HL-60/S4 treated with retinoic acid at 250 ng/mL for 4 days and 3 days (cell line): ENCODE results near the gene CCDC80.
"Not testable (repeated sequence)": the region's sequence is repeated elsewhere in the genome, so short reads cannot be mapped to it uniquely, and the experiment has no call there.

Source experiments
- in situ Hi-C: fragments of 300-500 bp; cut with MboI; formaldehyde crosslinking; loops from 2 replicates; pipeline ENCODE4 v1.7.0; 2022; ENCODE audit warnings: low sequenced_read_pairs

The CCDC80 gene

DNA sequence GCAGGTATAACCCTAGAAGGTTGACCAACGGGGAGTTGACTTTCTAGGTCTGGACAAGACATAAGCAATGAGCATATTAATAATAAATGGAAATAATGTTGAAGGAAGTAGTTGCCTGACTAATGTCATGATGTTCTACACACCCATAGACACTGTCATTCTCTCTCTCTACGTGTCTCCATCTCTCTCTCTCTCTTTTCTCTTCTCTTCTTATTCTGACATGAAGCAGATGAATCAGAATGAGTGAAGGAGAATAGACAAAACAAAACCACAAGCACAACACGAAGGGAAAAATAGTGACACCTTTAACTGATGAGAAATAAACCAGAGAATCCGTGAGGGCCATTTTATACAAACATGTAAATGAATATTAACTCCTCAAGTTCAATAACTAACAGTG is 26.7 kb upstream of the CCDC80 start:
- in situ Hi-C loops, result no loop called here

DNA sequence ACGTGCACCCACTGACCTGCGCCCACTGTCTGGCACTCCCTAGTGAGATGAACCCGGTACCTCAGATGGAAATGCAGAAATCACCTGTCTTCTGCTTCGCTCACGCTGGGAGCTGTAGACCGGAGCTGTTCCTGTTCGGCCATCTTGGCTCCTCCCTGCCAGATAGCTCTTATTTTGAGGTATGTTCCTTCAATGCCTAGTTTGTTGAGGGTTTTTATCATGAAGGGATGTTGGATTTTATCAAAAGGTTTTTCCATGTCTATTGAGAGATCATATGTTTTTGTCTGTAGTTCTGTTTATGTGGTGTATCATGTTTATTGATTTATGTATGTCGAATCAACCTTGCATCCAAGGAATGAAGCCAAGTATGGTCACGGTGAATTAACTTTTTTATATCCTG is 24.1 kb upstream of the CCDC80 start:
- in situ Hi-C loops, result not testable (repeated sequence)

DNA sequence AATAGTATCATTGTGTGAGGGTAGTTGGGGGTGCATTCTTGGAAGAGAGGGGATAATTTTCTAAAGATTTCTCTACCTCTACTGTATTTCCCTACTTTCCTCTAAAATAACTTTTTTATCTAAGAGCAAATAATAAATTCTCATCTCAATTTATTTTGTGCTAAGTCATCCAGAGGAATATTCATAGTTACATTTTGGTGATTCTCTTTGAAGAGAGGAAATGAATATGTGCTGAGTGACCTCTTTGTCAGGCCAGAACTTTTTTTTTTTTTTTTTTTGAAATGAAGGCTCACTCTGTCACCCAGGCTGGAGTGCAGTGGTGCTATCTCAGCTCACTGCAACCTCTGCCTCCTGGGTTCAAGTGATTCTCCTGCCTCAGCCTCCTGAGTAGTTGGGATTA is 15.1 kb upstream of the CCDC80 start:
- in situ Hi-C loops, result no loop called here

DNA sequence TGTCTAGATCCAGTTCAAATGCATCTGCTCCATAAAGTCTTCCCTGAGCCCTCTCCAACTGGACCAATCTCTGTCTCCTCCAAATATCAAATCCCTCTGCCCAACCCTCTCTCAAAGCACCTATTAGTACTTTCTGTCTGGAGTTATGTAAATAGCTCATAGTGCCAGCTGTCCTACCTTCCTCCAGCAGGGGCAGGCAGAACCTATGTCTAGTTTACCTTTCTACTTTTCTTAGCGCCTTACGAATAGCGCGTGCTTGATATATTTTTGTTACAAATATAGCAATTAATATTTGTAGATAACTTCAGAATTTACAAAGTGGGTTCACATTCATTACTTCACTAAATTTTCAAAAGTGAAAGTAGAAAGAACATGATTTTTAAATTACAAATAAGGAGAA is 14.0 kb upstream of the CCDC80 start:
- in situ Hi-C loops, result no loop called here

DNA sequence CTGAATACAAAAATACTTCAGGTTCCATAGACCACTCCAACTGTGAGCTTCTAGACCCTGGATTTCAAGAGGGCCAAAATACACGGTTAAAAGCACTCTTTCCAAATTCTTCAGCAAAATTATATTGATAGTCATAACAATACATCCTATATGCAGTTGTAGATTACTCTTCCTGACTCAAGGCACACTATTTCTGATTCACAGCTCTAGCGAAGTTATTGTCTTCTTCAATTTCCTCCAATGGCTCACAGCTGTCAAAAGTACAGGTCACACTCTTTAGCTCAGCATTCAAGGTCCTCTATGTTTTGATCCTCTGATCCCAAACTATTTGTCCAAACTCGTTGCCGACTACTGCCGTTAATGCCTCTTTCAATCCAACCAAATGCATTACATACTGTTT is 13.5 kb upstream of the CCDC80 start:
- in situ Hi-C loops, result no loop called here

DNA sequence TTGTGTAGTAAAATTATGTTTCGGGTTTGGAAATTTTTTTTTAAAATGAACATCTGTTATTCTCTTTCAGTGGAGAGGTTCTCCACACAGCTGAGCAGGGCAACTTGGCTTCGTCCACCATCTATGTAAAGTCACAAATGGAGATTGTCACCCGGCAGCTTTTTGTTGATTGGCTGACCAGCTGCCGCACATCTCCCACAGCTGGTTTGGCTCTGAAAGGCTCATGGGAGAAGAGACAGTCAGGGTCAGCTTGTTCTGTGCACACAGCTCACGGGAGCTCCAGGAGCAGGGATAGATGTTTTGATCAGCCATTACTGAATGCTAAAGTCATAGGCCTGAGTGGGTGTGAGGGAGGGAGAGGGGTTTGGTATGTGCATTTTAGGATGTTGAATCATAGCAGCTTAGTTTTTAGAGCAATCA is 12.9 kb upstream of the CCDC80 start:
- in situ Hi-C loops, result no loop called here

DNA sequence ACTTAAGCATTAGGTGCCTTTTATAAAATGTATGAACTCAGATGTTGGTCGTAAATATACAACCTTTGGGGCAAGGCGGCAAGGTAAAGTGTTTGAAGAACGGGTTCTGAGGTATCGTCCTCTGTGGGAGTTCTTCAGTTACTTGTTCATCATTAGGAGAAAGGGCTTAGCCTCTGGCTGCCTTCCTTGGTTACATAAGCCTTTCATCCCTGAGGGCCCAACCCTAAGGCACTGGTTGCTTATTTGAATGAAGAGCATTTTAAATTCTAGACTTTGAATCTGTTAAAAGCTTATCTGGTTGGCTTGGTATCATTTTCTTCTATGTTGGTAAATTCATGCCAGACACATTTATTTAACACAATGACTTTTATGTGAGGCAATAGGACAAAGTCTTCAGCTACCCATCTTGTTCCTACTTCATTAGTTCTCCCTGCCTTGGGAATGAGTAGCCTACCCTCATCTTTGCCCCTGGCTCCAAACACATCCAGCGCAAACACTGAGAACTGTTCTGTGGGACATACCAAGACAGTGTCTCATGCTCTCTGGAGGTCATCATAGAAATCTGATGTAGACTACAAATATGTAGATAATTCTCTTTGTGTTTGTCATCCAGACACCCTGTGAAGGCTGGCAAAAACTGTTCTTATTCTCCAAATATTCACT is 12.4 kb upstream of the CCDC80 start:
- in situ Hi-C loops, result no loop called here

DNA sequence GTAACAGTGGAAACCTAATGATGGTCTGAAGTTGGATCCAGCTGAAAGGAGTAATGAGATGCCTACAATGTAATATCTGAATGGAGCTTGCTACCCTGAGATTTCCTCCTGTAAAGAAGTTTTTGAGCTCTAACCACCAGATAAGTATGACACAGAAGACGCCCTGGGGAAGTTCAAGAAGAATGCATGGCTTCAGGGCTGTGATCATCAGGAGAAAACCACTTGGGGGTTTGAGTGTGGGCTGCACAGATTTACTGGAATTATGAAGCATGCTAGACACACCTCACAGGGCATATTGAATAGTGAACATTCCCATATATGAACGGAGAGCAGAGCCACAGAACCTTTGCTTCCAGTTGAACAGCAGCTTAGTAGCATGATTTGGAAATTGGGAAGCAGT is 10.6 kb upstream of the CCDC80 start:
- in situ Hi-C loops, result no loop called here

DNA sequence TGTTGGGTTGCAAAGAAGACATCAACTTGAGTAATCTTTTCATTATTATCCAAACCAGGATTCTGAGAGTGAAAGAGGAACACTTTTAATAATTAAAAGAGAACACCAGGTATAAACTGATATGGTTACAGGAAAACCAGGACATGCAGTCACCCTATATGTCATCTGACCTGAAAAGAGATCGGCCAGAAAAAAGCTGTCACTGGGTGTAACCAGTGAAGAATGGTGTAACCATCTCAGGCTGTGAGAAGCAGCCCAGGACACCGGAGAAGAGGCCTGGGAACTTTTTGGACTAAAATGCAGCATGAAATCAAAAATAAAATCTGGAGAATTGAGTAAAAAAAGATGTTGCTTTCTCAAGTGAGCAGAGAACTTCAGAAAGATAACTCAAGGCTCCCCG is 10.1 kb upstream of the CCDC80 start:
- in situ Hi-C loops, result no loop called here

DNA sequence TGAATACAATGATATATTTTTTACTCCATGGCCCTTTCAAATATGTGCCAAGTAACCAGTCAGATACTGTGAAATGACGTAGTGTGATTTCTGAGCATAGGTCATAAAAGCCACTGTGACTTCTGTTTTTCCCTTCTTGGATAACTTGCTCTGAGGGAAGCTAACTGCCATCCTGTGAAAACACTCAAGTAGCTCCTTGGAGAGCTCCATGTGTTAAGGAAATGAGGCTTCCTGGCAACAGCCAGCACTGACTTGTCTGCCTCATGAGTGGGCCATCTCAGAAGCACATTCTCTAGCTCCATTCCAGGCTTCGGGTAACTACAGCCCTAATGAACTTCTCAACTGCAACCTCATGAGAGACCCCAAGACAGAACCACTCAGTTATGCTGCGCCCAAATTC is 9.5 kb upstream of the CCDC80 start:
- in situ Hi-C loops, result no loop called here

DNA sequence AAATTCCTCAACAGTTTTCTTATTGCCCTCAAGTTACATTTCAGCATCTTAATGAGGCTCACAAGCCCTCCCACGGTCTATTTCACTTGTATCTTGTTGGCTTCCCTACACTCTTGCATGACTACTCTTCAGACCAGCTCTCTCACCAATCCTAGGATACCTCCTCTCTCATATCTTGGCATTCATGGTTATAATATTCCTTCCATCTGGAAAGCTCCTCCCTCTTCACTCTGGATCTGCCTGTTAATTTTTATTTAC is 8.5 kb upstream of the CCDC80 start:
- in situ Hi-C loops, result loop anchor here (25.0 kb wide), 2 partner anchors 338 to 638 kb away; partner anchors contain the start of genes CD200R1 and GTPBP8

DNA sequence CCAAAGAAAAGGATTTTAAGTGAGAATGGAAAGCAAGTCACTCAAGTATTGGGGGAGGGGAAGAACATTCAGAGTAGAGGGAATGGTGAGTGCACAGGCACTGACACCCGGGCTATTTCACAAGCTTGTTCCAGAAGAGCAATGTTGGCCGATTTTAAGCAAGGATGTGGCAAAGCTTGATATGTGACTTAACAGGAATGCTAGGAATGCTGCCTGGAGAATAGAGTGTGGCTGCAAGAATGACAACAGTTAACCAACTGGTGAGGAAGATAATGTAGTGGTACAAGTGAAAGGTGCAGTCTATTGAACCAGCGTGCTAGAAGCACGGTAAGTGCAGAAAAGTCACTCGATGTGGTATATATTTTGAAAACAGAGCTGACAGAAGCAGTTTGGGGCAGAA is 6.2 kb upstream of the CCDC80 start:
- in situ Hi-C loops, result loop anchor here (25.0 kb wide), 2 partner anchors 340 to 640 kb away; partner anchors contain the start of genes CD200R1 and GTPBP8

DNA sequence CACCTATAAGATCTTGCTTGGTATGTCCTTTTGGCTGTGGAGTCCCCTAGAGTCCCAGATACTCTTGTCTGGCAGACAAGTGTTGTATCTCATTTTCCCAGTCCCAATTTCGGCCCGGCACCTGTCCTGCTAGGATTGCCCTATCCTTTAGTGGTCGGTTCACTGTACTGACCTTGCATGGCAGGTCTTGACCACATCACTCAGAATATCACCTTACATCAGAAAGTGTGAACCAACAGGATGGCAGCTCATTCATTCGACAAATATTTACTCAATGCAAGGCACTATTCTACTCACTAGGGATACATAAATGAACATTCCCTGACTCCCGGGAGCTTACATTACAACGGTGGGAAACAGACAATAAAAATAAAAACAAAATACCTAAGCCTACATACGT is 5.7 kb upstream of the CCDC80 start:
- in situ Hi-C loops, result loop anchor here (25.0 kb wide), 2 partner anchors 341 to 641 kb away; partner anchors contain the start of genes CD200R1 and GTPBP8

DNA sequence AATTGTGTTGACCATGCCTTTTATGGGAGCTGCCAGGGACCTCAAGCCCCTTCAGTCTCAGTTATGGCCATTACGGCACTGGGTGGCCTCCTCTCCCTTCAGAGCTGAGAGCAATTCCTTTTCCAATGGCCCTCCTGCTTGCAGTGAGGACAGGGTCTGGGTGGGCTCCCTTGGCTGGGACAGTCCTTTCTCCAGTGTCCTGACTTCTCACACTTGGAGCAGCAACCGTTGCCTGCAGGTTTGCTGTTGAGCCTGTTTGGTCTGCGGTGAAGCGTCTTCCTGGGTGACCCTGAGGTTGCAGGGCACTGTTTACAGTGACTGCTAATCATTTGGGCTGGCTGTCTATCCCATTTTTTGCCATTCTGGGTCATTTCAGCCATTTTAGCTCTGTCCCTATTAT is 3.5 kb upstream of the CCDC80 start:
- in situ Hi-C loops, result loop anchor here (25.0 kb wide), 2 partner anchors 343 to 643 kb away; partner anchors contain the start of genes CD200R1 and GTPBP8

DNA sequence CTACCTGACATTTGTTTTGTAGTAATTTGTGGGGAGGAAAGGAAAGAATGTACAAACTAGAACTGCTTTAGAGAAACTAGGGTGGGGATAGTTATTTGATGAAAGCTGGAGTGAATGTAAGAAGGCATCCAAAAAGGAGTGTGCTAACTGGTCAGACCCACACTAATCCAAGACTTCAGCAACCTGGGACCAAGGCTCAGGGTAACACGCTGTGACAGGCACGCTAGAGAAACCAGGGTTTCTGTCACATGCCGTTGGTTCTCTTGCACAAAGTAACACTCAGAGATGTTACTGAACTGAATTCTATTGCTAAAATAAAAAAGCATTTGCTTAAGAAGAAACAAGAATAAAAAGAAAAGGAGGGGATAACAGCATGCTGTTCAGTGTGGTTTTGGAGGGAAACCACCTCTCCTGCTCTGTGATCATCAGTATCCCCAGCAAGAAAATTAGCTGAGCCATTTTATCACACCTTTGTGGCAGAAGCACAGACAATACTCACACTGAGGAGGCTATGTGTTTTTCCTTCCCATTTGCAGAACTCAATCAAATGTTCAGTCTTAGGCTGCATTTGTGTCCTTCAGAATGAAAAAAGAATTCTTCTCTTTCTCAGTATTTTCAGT is 2.8 kb upstream of the CCDC80 start:
- in situ Hi-C loops, result loop anchor here (25.0 kb wide), 2 partner anchors 344 to 644 kb away; partner anchors contain the start of genes CD200R1 and GTPBP8

DNA sequence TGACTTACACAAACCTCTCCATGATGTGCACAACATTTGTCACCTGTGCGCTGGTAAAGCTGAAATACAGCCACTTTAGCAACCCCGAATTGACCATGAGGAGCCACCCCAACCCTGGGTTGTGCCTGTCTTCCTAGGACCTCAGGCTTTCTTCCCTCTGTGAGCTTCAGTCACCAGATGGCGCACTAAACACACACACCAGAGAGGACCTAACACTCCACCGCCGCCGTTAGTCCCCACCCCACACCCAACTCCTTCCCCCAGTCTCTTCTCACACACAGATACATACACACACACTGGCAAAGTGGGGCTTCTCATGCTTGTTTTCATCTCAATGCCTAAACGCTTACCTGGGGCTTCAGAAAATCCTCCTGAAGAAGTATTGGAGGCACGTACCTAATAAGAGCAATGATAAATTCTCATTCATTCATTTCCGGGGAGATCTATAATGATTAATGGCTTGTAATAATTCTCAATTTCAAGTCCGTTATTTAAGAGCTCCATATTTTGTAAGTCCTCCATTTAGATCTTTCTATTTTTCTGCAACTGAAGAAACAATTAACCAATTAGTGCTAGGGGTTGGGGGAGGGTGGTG is 2.1 kb upstream of the CCDC80 start:
- in situ Hi-C loops, result loop anchor here (25.0 kb wide), 2 partner anchors 344 to 644 kb away; partner anchors contain the start of genes CD200R1 and GTPBP8

DNA sequence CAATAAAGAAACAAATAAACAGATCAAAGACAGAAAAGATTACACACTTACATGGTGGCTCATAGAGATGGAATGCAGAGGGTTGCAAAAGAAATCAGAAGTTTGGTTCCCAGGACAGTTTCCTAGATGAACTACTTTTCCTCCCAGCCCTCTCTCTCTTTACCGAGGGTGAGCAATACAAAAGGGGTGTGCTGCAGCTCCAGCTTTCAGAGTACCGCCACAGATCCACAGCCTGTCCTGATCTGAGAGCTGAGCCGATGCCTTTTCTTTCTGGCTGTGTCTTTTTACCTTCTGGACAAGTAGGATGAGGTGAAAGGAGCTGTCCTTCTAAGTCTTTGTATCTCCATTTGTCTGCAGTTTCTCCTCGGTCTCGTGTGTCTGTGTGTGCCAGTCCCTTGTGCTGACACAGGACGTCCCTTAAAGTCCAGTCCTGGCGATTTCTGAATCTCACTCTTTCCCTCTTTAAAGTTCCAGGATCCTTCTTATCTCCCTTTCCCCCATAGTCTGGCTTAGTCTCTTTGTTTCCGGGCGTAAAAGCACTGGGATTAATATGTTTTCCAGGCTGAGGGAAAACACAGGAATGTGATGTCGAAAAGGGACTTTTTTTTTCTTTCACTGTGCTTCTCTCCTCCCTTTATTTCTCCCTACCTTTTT is 540 bp downstream of the CCDC80 start:
- in situ Hi-C loops, result loop anchor here (25.0 kb wide), 2 partner anchors 347 to 647 kb away; partner anchors contain the start of genes CD200R1 and GTPBP8

DNA sequence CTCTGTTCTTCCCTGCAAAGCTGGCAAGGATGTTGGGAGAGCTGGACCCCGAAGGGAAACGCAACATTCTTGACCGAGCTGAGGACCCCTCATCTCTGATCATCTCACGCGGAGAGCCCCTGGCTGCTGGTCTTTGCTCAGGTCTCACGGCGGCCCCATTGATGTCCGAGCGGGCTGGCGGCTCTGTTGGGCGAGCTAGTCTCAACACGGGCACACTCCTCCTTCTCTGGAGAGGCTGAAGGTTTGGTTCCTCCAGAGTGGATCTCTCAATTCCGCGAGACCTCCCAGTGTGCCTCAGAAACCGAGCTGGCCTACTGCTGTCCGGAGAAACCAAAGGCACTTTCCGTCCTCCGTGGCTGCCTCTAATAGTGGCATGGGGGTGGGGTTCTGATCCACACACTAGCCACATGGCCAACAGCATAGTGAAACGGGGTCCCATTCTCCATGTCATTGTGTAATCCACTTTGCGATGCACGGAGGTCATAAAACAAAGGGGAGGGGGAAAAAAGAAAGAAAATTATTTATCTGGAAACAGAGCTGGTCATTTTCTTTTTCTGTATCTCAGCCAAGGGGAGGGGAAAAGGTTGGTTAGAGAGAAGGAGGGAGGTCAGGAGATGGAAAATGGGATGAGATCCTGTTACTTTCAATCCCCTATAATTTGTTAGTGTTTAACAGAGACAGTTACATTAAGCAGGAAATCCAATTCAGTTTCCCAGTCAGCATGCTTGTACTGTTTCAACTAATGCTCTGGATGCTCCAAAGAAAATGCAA is 1.3 kb downstream of the CCDC80 start:
- in situ Hi-C loops, result loop anchor here (25.0 kb wide), 2 partner anchors 348 to 648 kb away; partner anchors contain the start of genes CD200R1 and GTPBP8

DNA sequence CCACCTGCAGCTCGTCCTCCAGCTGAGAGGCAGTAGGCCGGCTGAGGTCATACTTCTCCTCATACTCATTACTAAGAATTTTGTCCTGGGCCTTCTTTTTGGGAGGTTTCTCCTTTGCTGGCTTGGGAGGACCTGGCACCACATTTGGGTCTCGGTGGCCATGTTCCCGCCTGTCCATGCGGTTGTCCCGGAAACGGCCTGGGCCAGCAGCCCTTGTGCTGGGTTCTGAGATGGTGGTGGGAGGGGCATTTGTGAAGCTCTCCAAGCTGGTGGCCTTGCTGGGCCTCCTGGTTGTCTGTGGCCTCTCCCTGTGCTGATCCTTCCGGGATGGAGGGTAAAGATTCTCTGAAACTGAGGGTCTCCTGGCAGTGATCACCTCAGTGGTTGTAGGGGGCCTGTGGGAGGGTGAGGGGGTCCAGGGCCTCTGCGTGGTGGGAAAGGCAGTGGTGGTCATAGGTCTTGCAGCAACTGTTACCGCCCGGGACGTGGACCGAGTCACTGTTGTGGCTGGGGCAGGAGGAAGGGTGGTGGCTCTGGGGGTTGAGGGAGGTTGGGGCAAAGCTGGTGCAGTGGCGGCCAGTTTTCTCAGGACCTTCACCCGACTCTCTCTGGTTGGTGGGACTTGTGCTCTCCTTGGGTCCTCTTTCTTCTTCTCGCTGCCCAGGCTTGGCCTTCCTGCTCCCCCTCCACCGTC is 2.5 kb downstream of the CCDC80 start:
- in situ Hi-C loops, result loop anchor here (25.0 kb wide), 2 partner anchors 349 to 649 kb away; partner anchors contain the start of genes CD200R1 and GTPBP8

DNA sequence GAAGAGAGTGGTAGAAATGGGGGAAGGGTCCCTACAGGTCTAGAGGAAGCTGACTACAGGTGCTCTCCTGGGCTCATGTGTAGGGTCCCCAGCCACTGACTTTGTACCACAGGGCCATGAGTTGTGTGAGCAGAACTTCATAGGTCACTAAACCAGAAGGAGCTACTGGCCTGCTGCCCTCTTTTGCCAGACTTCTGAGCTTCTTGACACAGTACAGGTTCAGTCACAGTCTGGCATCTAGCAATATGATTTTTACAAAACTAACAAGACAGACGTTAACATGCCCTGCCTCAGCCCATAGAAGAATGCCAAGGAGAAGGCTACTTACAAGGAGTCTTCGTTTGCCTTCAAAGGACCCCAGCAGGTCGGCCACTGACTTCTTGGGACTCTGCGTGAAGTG is 3.2 kb downstream of the CCDC80 start:
- in situ Hi-C loops, result loop anchor here (25.0 kb wide), 2 partner anchors 350 to 650 kb away; partner anchors contain the start of genes CD200R1 and GTPBP8
